Ovary (tissue), 9 donors: ENCODE measurements around the gene MBOAT2. TPM values are rescaled to one million over a fixed set of nuclear protein-coding genes. Genes with fewer than 3 reads are reported as not detected.

Experiments used
- DNase-seq, 5 donors: peaks; one replicate each; pipeline ENCODE4 v3.0.0-alpha.2; 2019 to 2020
- H3K27ac ChIP-seq, 2 donors: fragments of 200-600 bp; one replicate each; pipeline versions ENCODE4 v1.5.1 to v1.8.0; 2019 to 2022
- H3K27me3 ChIP-seq: fragments of 200-600 bp; one replicate; pipeline ENCODE4 v1.8.0; 2022
- H3K36me3 ChIP-seq: fragments of 200-600 bp; sonication (generic); one replicate; pipeline ENCODE4 v1.5.1; 2019
- H3K4me1 ChIP-seq: one replicate; pipeline ENCODE4 v1.8.1; 2013; ENCODE audit warnings: mild to moderate bottlenecking, moderate library complexity; ENCODE audit not compliant: insufficient read depth
- H3K4me3 ChIP-seq: fragments of 200-600 bp; sonication (generic); one replicate; pipeline ENCODE4 v1.5.1; 2017
- H3K9me3 ChIP-seq, 2 donors: fragments of 200-600 bp in 1 of 2; sonication (generic) in 1 of 2; one replicate each; pipeline versions ENCODE4 v1.5.1 to v1.8.1; 2013 to 2019; ENCODE audit warnings: mild to moderate bottlenecking in 1 of 2, moderate library complexity in 1 of 2
- EP300 ChIP-seq: sonication (generic); formaldehyde crosslinking; IDR thresholded peaks from one replicate; pipeline ENCODE4 v1.6.1; 2017; ENCODE audit warnings: antibody characterized with exemption
- POLR2A ChIP-seq: fragments of 450-650 bp; IDR thresholded peaks from one replicate; pipeline ENCODE4 v1.6.1; 2017; ENCODE audit warnings: antibody characterized with exemption, mild to moderate bottlenecking, moderate library complexity
- WGBS, 3 donors: extraction: QIAGEN DNeasy Blood & Tissue Kit in 1 of 3; methylation state at CpG; one replicate each; pipeline versions ENCODE4 v1.1.5 to v1.1.7; 2013 to 2017; 5-methylcytosine and 5-hydroxymethylcytosine counted together
- intact Hi-C, 4 donors: fragments of 100-400 bp; cut with DNase I; formaldehyde crosslinking; loops; one replicate each; pipeline versions ENCODE4 v1.11.0 to v1.15.1; 2022 to 2023
- polyA plus RNA-seq, 2 donors: library from polyadenylated mRNA; stranded (reverse); fragments of 200-250 nt in 1 of 2; fragments of 350-450 nt in 1 of 2; fragmentation: Illumina TruSeq in 1 of 2; extraction: RNeasy Lipid Tissue Mini Kit (QIAGEN cat#74804) in 1 of 2; gene quantifications; one replicate each; pipeline ENCODE4 v1.2.3, GENCODE V29; 2013 to 2014
- total RNA-seq, 7 donors: library from RNA; depleted of rRNA in 2 of 7; stranded (reverse); fragments of >200 nt in 2 of 7; fragmentation: NEBNext Ultra II Directional in 3 of 7; extraction: Animal tissue kit (Norgen Biotek cat#: 25700) in 3 of 7; gene quantifications; one replicate each; pipeline versions ENCODE4 v1.1.0 to v1.2.4, GENCODE V29; 2016 to 2023
- TF ChIP-seq, protein P1 (sequence below), 3 donors: fragments of 450-650 bp in 2 of 3; fragments of 200-600 bp in 1 of 3; IDR thresholded peaks; one replicate each; pipeline versions ENCODE4 v1.5.1 to v1.8.0; 2016 to 2022; ENCODE audit warnings: antibody characterized with exemption in 3 of 3, mild to moderate bottlenecking in 1 of 3
- donor health status: DM: no; HTN: no; CAD: no; lungs with moderate emphysema.
- donor health status: DM: no; HTN: no; CAD: no.
- donor health status: Bipolar disorder and iron deficiency.
- donor health status: DM: yes; HTN: yes; CAD: no.
- donor health status: DM: no; HTN: no; CAD: no.
- donor health status: DM: yes; HTN: yes; CAD: no.

Gene MBOAT2
- total and polyA plus RNA-seq, 9 donors, result 8.4 to 51.0 (median 24.5) TPM

- H3K36me3 ChIP-seq, result no peaks in the 10 kb centered on the region
- no peak for TF ChIP-seq POLR2A
- TF ChIP-seq EP300, result no peak
- TF ChIP-seq, protein P1, sequence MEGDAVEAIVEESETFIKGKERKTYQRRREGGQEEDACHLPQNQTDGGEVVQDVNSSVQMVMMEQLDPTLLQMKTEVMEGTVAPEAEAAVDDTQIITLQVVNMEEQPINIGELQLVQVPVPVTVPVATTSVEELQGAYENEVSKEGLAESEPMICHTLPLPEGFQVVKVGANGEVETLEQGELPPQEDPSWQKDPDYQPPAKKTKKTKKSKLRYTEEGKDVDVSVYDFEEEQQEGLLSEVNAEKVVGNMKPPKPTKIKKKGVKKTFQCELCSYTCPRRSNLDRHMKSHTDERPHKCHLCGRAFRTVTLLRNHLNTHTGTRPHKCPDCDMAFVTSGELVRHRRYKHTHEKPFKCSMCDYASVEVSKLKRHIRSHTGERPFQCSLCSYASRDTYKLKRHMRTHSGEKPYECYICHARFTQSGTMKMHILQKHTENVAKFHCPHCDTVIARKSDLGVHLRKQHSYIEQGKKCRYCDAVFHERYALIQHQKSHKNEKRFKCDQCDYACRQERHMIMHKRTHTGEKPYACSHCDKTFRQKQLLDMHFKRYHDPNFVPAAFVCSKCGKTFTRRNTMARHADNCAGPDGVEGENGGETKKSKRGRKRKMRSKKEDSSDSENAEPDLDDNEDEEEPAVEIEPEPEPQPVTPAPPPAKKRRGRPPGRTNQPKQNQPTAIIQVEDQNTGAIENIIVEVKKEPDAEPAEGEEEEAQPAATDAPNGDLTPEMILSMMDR (IDR thresholded peaks at IDR 0.05), result no peak
- no peaks in the 10 kb centered on the region for H3K9me3 ChIP-seq
- H3K27me3 ChIP-seq, result no peaks in the 10 kb centered on the region
- intact Hi-C loops, result no loop called here
- H3K4me1 ChIP-seq, result no peaks in the 10 kb centered on the region
- DNase-seq, result no peak
- 92 to 95% (median 95%) methylated on average over 8 of the region's 8 CpGs for WGBS, 3 donors
- H3K27ac ChIP-seq, result no peak overlapping the region
- H3K4me3 ChIP-seq, result no peak overlapping the region
Observed at GRCh38 chr2:8965216-8965969, 38.1 kb downstream of the MBOAT2 start.

GRCh38 chr2:8962890-8963289 lies 40.6 kb downstream of the MBOAT2 start:
- no peaks in the 10 kb centered on the region for H3K9me3 ChIP-seq
- no peaks in the 10 kb centered on the region for H3K27me3 ChIP-seq
- intact Hi-C loops, result no loop called here
- H3K36me3 ChIP-seq, result no peaks in the 10 kb centered on the region
- no peak overlapping the region for H3K4me3 ChIP-seq
- WGBS, 3 donors, result 94 to 95% (median 95%) methylated on average over 6 of the region's 6 CpGs
- no peak for TF ChIP-seq EP300
- TF ChIP-seq, protein P1 (IDR thresholded peaks at IDR 0.05), result no peak
- no peak for TF ChIP-seq POLR2A
- no peaks in the 10 kb centered on the region for H3K4me1 ChIP-seq
- no peak for DNase-seq
- H3K27ac ChIP-seq, result no peak overlapping the region

GRCh38 chr2:8957628-8958027 lies 45.9 kb downstream of the MBOAT2 start:
- TF ChIP-seq EP300 (no peak), POLR2A (no peak)
- TF ChIP-seq, protein P1 (IDR thresholded peaks at IDR 0.05), result no peak
- Histone ChIP-seq H3K27ac (no peak overlapping the region), H3K27me3 (no peaks in the 10 kb centered on the region), H3K36me3 (no peaks in the 10 kb centered on the region), H3K4me3 (no peak overlapping the region), H3K9me3 (no peaks in the 10 kb centered on the region), H3K4me1 (no peaks in the 10 kb centered on the region)
- no peak for DNase-seq
- intact Hi-C loops, result no loop called here
- 59 to 84% (median 80%) methylated on average over 4 of the region's 4 CpGs for WGBS, 3 donors

DNA sequence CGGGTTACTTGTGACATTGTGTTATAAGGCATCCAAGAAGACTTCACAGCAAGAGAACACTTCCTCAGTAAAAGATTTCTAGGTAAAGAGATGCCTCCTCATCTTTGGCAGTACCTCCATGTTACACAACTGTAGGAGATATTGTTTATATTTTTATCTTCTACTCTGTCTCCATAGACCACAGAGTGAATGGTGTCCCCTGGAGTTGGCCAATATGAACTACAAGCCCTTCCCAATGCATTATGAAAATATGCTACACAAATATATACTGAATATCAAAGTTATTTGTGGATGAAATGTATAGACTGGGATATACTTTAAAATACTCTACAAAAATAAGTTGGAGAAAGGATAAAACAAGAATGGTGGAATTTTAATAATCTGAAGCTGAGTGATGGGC lies 46.7 kb downstream of the MBOAT2 start:
- TF ChIP-seq, protein P1 (IDR thresholded peaks at IDR 0.05), result no peak
- no peak for TF ChIP-seq EP300
- TF ChIP-seq POLR2A, result no peak
- WGBS, 3 donors, result 90 to 94% (median 93%) methylated on average over 1 of the region's 1 CpG
- no peaks in the 10 kb centered on the region for H3K9me3 ChIP-seq
- no peak for DNase-seq
- intact Hi-C loops, result no loop called here
- H3K27ac ChIP-seq, result no peak overlapping the region
- no peaks in the 10 kb centered on the region for H3K27me3 ChIP-seq
- no peaks in the 10 kb centered on the region for H3K4me1 ChIP-seq
- no peaks in the 10 kb centered on the region for H3K36me3 ChIP-seq
- no peak overlapping the region for H3K4me3 ChIP-seq
